Liver (tissue), 9 donors: ENCODE results near the gene PIP4K2A. TPM values are rescaled to one million over a fixed set of nuclear protein-coding genes. Genes with fewer than 3 reads are reported as not detected.

Source experiments
- DNase-seq: peaks from one replicate; pipeline ENCODE4 v3.0.0-alpha.2; 2017; ENCODE audit warnings: low spot score
- H3K27ac ChIP-seq, 2 donors: one replicate each; pipeline ENCODE4 v1.7.0; 2013; ENCODE audit warnings: inconsistent platforms in 2 of 2, low read length in 2 of 2, control low read depth in 1 of 2, low read depth in 1 of 2, mild to moderate bottlenecking in 1 of 2
- H3K27me3 ChIP-seq, 4 donors: one replicate each; pipeline versions ENCODE4 v1.6.1 to v1.7.0; 2013; ENCODE audit warnings: low read length in 3 of 4, inconsistent platforms in 1 of 4, mild to moderate bottlenecking in 1 of 4, moderate library complexity in 1 of 4; ENCODE audit not compliant: control insufficient read depth in 4 of 4, insufficient read depth in 4 of 4
- H3K36me3 ChIP-seq, 4 donors: one replicate each; pipeline versions ENCODE4 v1.6.1 to v1.7.0; 2013; ENCODE audit warnings: low read length in 3 of 4, mild to moderate bottlenecking in 3 of 4, low read depth in 1 of 4, moderate library complexity in 1 of 4; ENCODE audit not compliant: control insufficient read depth in 4 of 4, insufficient read depth in 3 of 4
- H3K4me1 ChIP-seq, 4 donors: one replicate each; pipeline versions ENCODE4 v1.6.1 to v1.7.0; 2013; ENCODE audit warnings: low read length in 3 of 4, mild to moderate bottlenecking in 3 of 4, moderate library complexity in 1 of 4; ENCODE audit not compliant: control insufficient read depth in 4 of 4, insufficient read depth in 4 of 4
- H3K4me3 ChIP-seq, 3 donors: one replicate each; pipeline versions ENCODE4 v1.6.1 to v1.7.0; 2013; ENCODE audit warnings: low read length in 3 of 3, control low read depth in 1 of 3, low read depth in 1 of 3, mild to moderate bottlenecking in 1 of 3
- H3K9ac ChIP-seq, 2 donors: one replicate each; pipeline ENCODE4 v1.7.0; 2013; ENCODE audit warnings: low read length in 2 of 2, mild to moderate bottlenecking in 2 of 2, moderate library complexity in 2 of 2, control low read depth in 1 of 2, low read depth in 1 of 2
- H3K9me3 ChIP-seq, 4 donors: one replicate each; pipeline versions ENCODE4 v1.6.1 to v1.7.0; 2013; ENCODE audit warnings: low read length in 3 of 4; ENCODE audit not compliant: control insufficient read depth in 4 of 4
- EGR1 ChIP-seq, 2 donors: IDR thresholded peaks; 2 replicates each; pipeline ENCODE4 v1.6.1; 2016 to 2018; ENCODE audit warnings: antibody characterized with exemption in 2 of 2, low read depth in 2 of 2
- FOXA1 ChIP-seq: IDR thresholded peaks from 2 replicates; pipeline ENCODE4 v1.6.1; 2016; ENCODE audit warnings: antibody characterized with exemption
- FOXA2 ChIP-seq: IDR thresholded peaks from 2 replicates; pipeline ENCODE4 v1.6.1; 2016; ENCODE audit warnings: antibody characterized with exemption
- HNF4A ChIP-seq, 2 donors: conservative IDR thresholded peaks; 2 replicates each; pipeline ENCODE4 v1.6.1; 2016; ENCODE audit warnings: antibody characterized with exemption in 2 of 2, mild to moderate bottlenecking in 2 of 2
- HNF4G ChIP-seq: IDR thresholded peaks from 2 replicates; pipeline ENCODE4 v1.6.1; 2016; ENCODE audit warnings: antibody characterized with exemption
- JUND ChIP-seq, 2 donors: IDR thresholded peaks; 2 replicates each; pipeline ENCODE4 v1.6.1; 2016; ENCODE audit warnings: antibody characterized with exemption in 2 of 2
- MAX ChIP-seq: IDR thresholded peaks from 2 replicates; pipeline ENCODE4 v1.6.1; 2016; ENCODE audit warnings: antibody characterized with exemption
- NR2F2 ChIP-seq: IDR thresholded peaks from 2 replicates; pipeline ENCODE4 v1.6.1; 2016; ENCODE audit warnings: antibody characterized with exemption
- RAD21 ChIP-seq, 2 donors: IDR thresholded peaks; 2 replicates each; pipeline ENCODE4 v1.6.1; 2016; ENCODE audit warnings: antibody characterized with exemption in 2 of 2, mild to moderate bottlenecking in 2 of 2
- RXRA ChIP-seq, 2 donors: IDR thresholded peaks; 2 replicates each; pipeline ENCODE4 v1.6.1; 2017 to 2018; ENCODE audit warnings: antibody characterized with exemption in 2 of 2, mild to moderate bottlenecking in 1 of 2
- SP1 ChIP-seq: IDR thresholded peaks from 2 replicates; pipeline ENCODE4 v1.6.1; 2018; ENCODE audit warnings: antibody characterized with exemption, mild to moderate bottlenecking
- TAF1 ChIP-seq: conservative IDR thresholded peaks from 2 replicates; pipeline ENCODE4 v1.6.1; 2016; ENCODE audit warnings: antibody characterized with exemption, mild to moderate bottlenecking
- YY1 ChIP-seq: IDR thresholded peaks from 2 replicates; pipeline ENCODE4 v1.6.1; 2016; ENCODE audit warnings: antibody characterized with exemption, mild to moderate bottlenecking
- WGBS: extraction: QIAGEN DNeasy Blood & Tissue Kit; methylation state at CpG from one replicate; pipeline ENCODE4 v1.1.7; 2013; 5-methylcytosine and 5-hydroxymethylcytosine counted together
- polyA plus RNA-seq, 2 donors: library from polyadenylated mRNA; stranded (reverse) in 1 of 2; unstranded in 1 of 2; fragments of 200-250 nt in 1 of 2; fragments of >200 nt in 1 of 2; fragmentation: Nextera tagmentation in 1 of 2; extraction: Ambion mirVana in 1 of 2; gene quantifications; one replicate each; pipeline versions ENCODE4 v1.2.1 to v1.2.3, GENCODE V29; 2013 to 2015
- total RNA-seq, 2 donors: library from RNA; depleted of rRNA; stranded (reverse); fragments of >200 nt; gene quantifications; one replicate each; pipeline ENCODE4 v1.2.3, GENCODE V29; 2014
- TF ChIP-seq, protein P1 (sequence below): IDR thresholded peaks from 2 replicates; pipeline ENCODE4 v1.6.1; 2016; ENCODE audit warnings: antibody characterized with exemption, mild to moderate bottlenecking
- TF ChIP-seq, protein P2 (sequence below): IDR thresholded peaks from 2 replicates; pipeline ENCODE4 v1.6.1; 2016; ENCODE audit warnings: antibody characterized with exemption
- TF ChIP-seq, protein P3 (sequence below): fragments of 150-350 bp; IDR thresholded peaks from 2 replicates; pipeline ENCODE4 v1.5.1; 2017; ENCODE audit warnings: improper control_type of control experiment, low read depth, low read length; ENCODE audit not compliant: missing input control
- TF ChIP-seq, protein P4 (sequence below): IDR thresholded peaks from 2 replicates; pipeline ENCODE4 v1.6.1; 2016; ENCODE audit warnings: antibody characterized with exemption
- donor health status: healthy.
- donor health status: healthy.
- donor health status: healthy.
- donor health status: healthy.
- donor health status: healthy.

The PIP4K2A gene
- total and polyA plus RNA-seq, 4 donors: 6.4 to 53.7 (median 8.6) TPM

DNA sequence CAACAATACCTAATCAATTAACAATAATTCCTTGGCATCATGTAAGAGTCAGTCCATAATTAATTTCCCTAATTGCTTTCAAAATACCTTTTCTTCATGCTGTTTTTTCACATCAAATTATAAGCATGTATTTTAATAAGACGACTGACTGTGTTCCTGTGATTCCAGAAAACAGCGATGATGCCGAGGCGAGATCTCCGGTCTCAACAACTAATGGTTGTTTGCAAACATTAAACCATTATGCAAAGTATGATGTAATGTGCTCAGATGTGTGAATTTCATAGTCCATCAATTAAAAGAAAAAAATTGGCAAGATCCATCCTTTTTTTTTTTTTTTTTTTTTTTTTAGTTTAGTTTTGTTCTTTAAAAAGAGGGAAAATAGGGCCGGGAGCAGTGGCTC lies 44.5 kb upstream of the PIP4K2A start (continued):
- no peak for TF ChIP-seq EGR1 (IDR thresholded peaks at IDR 0.05; ENCODE audit: low read depth in 2 of 2)

GRCh38 chr10:22754296-22754695 lies 39.9 kb upstream of the PIP4K2A start:
- WGBS: 87% methylated on average over 4 of the region's 4 CpGs
- H3K27ac ChIP-seq: no peak overlapping the region
- H3K9ac ChIP-seq: no peak overlapping the region

GRCh38 chr10:22753786-22754185 lies 39.4 kb upstream of the PIP4K2A start:
- H3K27ac ChIP-seq: no peak overlapping the region
- H3K36me3 ChIP-seq: no peaks in the 10 kb centered on the region
- TF ChIP-seq RXRA (IDR thresholded peaks at IDR 0.05): no peak
- TF ChIP-seq NR2F2: peak; percentile 9
- no peak for TF ChIP-seq TAF1
- TF ChIP-seq HNF4G: no peak
- DNase-seq: no peak
- no peak overlapping the region for H3K4me3 ChIP-seq
- WGBS: 56% methylated on average over 3 of the region's 3 CpGs
- H3K4me1 ChIP-seq: peaks cover 0 to 1% (median 0%) of the 10 kb centered on the region in 4 donors
- no peaks in the 10 kb centered on the region for H3K27me3 ChIP-seq
- H3K9ac ChIP-seq: no peak overlapping the region
- H3K9me3 ChIP-seq: no peaks in the 10 kb centered on the region

More at GRCh38 chr10:22754296-22754695, 39.9 kb upstream of the PIP4K2A start:
- TF ChIP-seq MAX: no peak
- no peak for TF ChIP-seq FOXA2
- no peak for TF ChIP-seq YY1
- no peak for TF ChIP-seq TAF1
- no peak for TF ChIP-seq EGR1 (IDR thresholded peaks at IDR 0.05; ENCODE audit: low read depth in 2 of 2)
- TF ChIP-seq, protein P1, sequence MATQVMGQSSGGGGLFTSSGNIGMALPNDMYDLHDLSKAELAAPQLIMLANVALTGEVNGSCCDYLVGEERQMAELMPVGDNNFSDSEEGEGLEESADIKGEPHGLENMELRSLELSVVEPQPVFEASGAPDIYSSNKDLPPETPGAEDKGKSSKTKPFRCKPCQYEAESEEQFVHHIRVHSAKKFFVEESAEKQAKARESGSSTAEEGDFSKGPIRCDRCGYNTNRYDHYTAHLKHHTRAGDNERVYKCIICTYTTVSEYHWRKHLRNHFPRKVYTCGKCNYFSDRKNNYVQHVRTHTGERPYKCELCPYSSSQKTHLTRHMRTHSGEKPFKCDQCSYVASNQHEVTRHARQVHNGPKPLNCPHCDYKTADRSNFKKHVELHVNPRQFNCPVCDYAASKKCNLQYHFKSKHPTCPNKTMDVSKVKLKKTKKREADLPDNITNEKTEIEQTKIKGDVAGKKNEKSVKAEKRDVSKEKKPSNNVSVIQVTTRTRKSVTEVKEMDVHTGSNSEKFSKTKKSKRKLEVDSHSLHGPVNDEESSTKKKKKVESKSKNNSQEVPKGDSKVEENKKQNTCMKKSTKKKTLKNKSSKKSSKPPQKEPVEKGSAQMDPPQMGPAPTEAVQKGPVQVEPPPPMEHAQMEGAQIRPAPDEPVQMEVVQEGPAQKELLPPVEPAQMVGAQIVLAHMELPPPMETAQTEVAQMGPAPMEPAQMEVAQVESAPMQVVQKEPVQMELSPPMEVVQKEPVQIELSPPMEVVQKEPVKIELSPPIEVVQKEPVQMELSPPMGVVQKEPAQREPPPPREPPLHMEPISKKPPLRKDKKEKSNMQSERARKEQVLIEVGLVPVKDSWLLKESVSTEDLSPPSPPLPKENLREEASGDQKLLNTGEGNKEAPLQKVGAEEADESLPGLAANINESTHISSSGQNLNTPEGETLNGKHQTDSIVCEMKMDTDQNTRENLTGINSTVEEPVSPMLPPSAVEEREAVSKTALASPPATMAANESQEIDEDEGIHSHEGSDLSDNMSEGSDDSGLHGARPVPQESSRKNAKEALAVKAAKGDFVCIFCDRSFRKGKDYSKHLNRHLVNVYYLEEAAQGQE: no peak
- TF ChIP-seq JUND (IDR thresholded peaks at IDR 0.05): no peak
- no peak for TF ChIP-seq NR2F2
- no peak for TF ChIP-seq SP1
- TF ChIP-seq, protein P2, sequence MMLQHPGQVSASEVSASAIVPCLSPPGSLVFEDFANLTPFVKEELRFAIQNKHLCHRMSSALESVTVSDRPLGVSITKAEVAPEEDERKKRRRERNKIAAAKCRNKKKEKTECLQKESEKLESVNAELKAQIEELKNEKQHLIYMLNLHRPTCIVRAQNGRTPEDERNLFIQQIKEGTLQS: no peak
- TF ChIP-seq RAD21 (IDR thresholded peaks at IDR 0.05): no peak
- no peak for DNase-seq
- Histone ChIP-seq H3K27me3 (no peaks in the 10 kb centered on the region), H3K9me3 (no peaks in the 10 kb centered on the region), H3K4me1 (peaks cover 0 to 1% (median 0%) of the 10 kb centered on the region in 4 donors), H3K4me3 (no peak overlapping the region), H3K36me3 (no peaks in the 10 kb centered on the region)

- no peak overlapping the region for H3K9ac ChIP-seq
- no peak for DNase-seq
- WGBS: 81% methylated on average over 2 of the region's 2 CpGs
- no peaks in the 10 kb centered on the region for H3K27me3 ChIP-seq
- no peak overlapping the region for H3K27ac ChIP-seq
- H3K36me3 ChIP-seq: no peaks in the 10 kb centered on the region
- peaks cover 0 to 1% (median 0%) of the 10 kb centered on the region in 4 donors for H3K4me1 ChIP-seq
- no peak overlapping the region for H3K4me3 ChIP-seq
- no peaks in the 10 kb centered on the region for H3K9me3 ChIP-seq
- no peak for TF ChIP-seq SP1
- no peak for TF ChIP-seq HNF4G
- TF ChIP-seq, protein P3, sequence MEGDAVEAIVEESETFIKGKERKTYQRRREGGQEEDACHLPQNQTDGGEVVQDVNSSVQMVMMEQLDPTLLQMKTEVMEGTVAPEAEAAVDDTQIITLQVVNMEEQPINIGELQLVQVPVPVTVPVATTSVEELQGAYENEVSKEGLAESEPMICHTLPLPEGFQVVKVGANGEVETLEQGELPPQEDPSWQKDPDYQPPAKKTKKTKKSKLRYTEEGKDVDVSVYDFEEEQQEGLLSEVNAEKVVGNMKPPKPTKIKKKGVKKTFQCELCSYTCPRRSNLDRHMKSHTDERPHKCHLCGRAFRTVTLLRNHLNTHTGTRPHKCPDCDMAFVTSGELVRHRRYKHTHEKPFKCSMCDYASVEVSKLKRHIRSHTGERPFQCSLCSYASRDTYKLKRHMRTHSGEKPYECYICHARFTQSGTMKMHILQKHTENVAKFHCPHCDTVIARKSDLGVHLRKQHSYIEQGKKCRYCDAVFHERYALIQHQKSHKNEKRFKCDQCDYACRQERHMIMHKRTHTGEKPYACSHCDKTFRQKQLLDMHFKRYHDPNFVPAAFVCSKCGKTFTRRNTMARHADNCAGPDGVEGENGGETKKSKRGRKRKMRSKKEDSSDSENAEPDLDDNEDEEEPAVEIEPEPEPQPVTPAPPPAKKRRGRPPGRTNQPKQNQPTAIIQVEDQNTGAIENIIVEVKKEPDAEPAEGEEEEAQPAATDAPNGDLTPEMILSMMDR: no peak
- no peak for TF ChIP-seq RXRA (IDR thresholded peaks at IDR 0.05)
- TF ChIP-seq, protein P4, sequence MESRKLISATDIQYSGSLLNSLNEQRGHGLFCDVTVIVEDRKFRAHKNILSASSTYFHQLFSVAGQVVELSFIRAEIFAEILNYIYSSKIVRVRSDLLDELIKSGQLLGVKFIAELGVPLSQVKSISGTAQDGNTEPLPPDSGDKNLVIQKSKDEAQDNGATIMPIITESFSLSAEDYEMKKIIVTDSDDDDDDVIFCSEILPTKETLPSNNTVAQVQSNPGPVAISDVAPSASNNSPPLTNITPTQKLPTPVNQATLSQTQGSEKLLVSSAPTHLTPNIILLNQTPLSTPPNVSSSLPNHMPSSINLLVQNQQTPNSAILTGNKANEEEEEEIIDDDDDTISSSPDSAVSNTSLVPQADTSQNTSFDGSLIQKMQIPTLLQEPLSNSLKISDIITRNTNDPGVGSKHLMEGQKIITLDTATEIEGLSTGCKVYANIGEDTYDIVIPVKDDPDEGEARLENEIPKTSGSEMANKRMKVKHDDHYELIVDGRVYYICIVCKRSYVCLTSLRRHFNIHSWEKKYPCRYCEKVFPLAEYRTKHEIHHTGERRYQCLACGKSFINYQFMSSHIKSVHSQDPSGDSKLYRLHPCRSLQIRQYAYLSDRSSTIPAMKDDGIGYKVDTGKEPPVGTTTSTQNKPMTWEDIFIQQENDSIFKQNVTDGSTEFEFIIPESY: no peak
- no peak for TF ChIP-seq FOXA2
- TF ChIP-seq, protein P2: no peak
- TF ChIP-seq YY1: no peak
- no peak for TF ChIP-seq TAF1
- TF ChIP-seq NR2F2: no peak
- no peak for TF ChIP-seq MAX
- TF ChIP-seq RAD21 (IDR thresholded peaks at IDR 0.05): no peak
- no peak for TF ChIP-seq FOXA1
- TF ChIP-seq HNF4A (conservative IDR thresholded peaks at IDR 0.05): no peak
- no peak for TF ChIP-seq EGR1 (IDR thresholded peaks at IDR 0.05; ENCODE audit: low read depth in 2 of 2)
Observed at GRCh38 chr10:22752272-22752889, 38.0 kb upstream of the PIP4K2A start.
